OCI-LY7 (cell line): ENCODE measurements around the gene NEUROG1.

Source experiments
- CTCF ChIP-seq: fragments of 200-600 bp; sonication (generic); conservative IDR thresholded peaks from 2 replicates; pipeline ENCODE4 v1.5.1; 2014; ENCODE audit warnings: mild to moderate bottlenecking, antibody characterized with exemption, low read length, moderate library complexity, mixed read lengths
- EZH2phosphoT487 ChIP-seq: fragments of 200-600 bp; sonication (generic); IDR thresholded peaks from 2 replicates; pipeline ENCODE4 v1.6.1; 2018; ENCODE audit warnings: low read depth, borderline replicate concordance, mild to moderate bottlenecking, mixed run types, antibody characterized with exemption, low read length, moderate library complexity, mixed read lengths

GRCh38 chr5:135535420-135535819 is 344 bp downstream of the NEUROG1 start:
- TF ChIP-seq CTCF (no peak), EZH2phosphoT487 (no peak)
